DND-41 (cell line): ENCODE measurements around the gene RASSF6.
A peak's percentile ranks its signal among the peaks of the same experiment; 100 is the strongest.

ENCODE experiments used
- ATAC-seq: fragments of 200-7000 bp; cut with Tn5 transposase; 3 replicates; pipeline ENCODE4 v1.9.1; 2021; ENCODE audit warnings: low read depth; ENCODE audit not compliant: insufficient read depth
- DNase-seq: peaks from one replicate; pipeline ENCODE4 v3.0.0-alpha.2; 2020
- H2AFZ ChIP-seq: 2 replicates; pipeline ENCODE4 v1.6.0; 2012; ENCODE audit warnings: low read depth, low read length
- H3K27ac ChIP-seq: 2 replicates; pipeline ENCODE4 v1.5.1; 2012; ENCODE audit warnings: low read length, inconsistent platforms
- H3K27me3 ChIP-seq: fragments of 200-600 bp; sonication (generic); 2 replicates; pipeline ENCODE4 v1.6.0; 2012; ENCODE audit warnings: low read length, mild to moderate bottlenecking, inconsistent platforms; ENCODE audit not compliant: insufficient read depth, poor library complexity
- H3K36me3 ChIP-seq: 2 replicates; pipeline ENCODE4 v1.5.1; 2012; ENCODE audit warnings: low read length, inconsistent platforms; ENCODE audit not compliant: insufficient read depth
- H3K4me1 ChIP-seq: 2 replicates; pipeline ENCODE4 v1.5.1; 2012; ENCODE audit warnings: mild to moderate bottlenecking, low read length; ENCODE audit not compliant: insufficient read depth
- H3K4me2 ChIP-seq: 2 replicates; pipeline ENCODE4 v1.6.0; 2012; ENCODE audit warnings: mild to moderate bottlenecking, moderate library complexity, low read length, inconsistent platforms; ENCODE audit not compliant: insufficient read depth
- H3K4me3 ChIP-seq, 2 experiments: fragments of 200-600 bp in 1 of 2; shearing (Covaris generic) in 1 of 2; 2 replicates each; pipeline ENCODE4 v1.5.1; 2012 to 2016; ENCODE audit warnings: inconsistent platforms in 2 of 2, low read length in 2 of 2, mild to moderate bottlenecking in 2 of 2, low read depth in 1 of 2, moderate library complexity in 1 of 2
- H3K79me2 ChIP-seq: 2 replicates; pipeline ENCODE4 v1.6.0; 2012; ENCODE audit warnings: low read length, inconsistent platforms; ENCODE audit not compliant: insufficient read depth
- H3K9ac ChIP-seq: 2 replicates; pipeline ENCODE4 v1.6.0; 2012; ENCODE audit warnings: low read depth, mild to moderate bottlenecking, inconsistent platforms, low read length, moderate library complexity
- H3K9me3 ChIP-seq: 2 replicates; pipeline ENCODE4 v1.5.1; 2012; ENCODE audit warnings: low read length, moderate library complexity, mild to moderate bottlenecking, inconsistent platforms; ENCODE audit not compliant: insufficient read depth, severe bottlenecking
- H4K20me1 ChIP-seq: 2 replicates; pipeline ENCODE4 v1.6.0; 2012; ENCODE audit warnings: low read length; ENCODE audit not compliant: insufficient read depth
- CTCF ChIP-seq: IDR thresholded peaks from 2 replicates; pipeline ENCODE4 v1.5.1; 2012; ENCODE audit warnings: borderline replicate concordance, low read length, moderate library complexity, mild to moderate bottlenecking; ENCODE audit not compliant: poor library complexity, severe bottlenecking; ENCODE audit errors: extremely low read depth
- EZH2 ChIP-seq: IDR thresholded peaks from 3 replicates; pipeline ENCODE4 v1.6.1; 2012; ENCODE audit warnings: borderline replicate concordance, low read depth, mild to moderate bottlenecking, moderate library complexity, low read length, inconsistent platforms; ENCODE audit not compliant: severe bottlenecking

Gene RASSF6

GRCh38 chr4:73586040-73586439 is 34.2 kb downstream of the RASSF6 start:
- Histone ChIP-seq H3K9ac (no peak overlapping the region), H3K36me3 (no peaks in the 10 kb centered on the region), H4K20me1 (no peaks in the 10 kb centered on the region), H3K4me2 (no peak overlapping the region), H3K27me3 (no peaks in the 10 kb centered on the region), H3K4me1 (peaks cover 13% of the 10 kb centered on the region), H2AFZ (no peak overlapping the region), H3K79me2 (no peaks in the 10 kb centered on the region), H3K9me3 (no peaks in the 10 kb centered on the region), H3K4me3 (no peak overlapping the region), H3K27ac (no peak overlapping the region)
- no peak for ATAC-seq
- no peak for TF ChIP-seq EZH2
- TF ChIP-seq CTCF = no peak
- DNase-seq = no peak

GRCh38 chr4:73585345-73585744 is 34.9 kb downstream of the RASSF6 start:
- TF ChIP-seq CTCF (no peak), EZH2 (no peak)
- ATAC-seq = no peak

GRCh38 chr4:73583666-73584065 is 36.6 kb downstream of the RASSF6 start:
- Histone ChIP-seq H3K79me2 (no peaks in the 10 kb centered on the region), H3K27ac (no peak overlapping the region), H3K9ac (no peak overlapping the region), H3K4me3 (no peak overlapping the region), H3K4me2 (no peak overlapping the region), H3K27me3 (no peaks in the 10 kb centered on the region), H3K4me1 (no peaks in the 10 kb centered on the region), H3K36me3 (no peaks in the 10 kb centered on the region), H4K20me1 (no peaks in the 10 kb centered on the region), H2AFZ (no peak overlapping the region), H3K9me3 (no peaks in the 10 kb centered on the region)
- DNase-seq = no peak
- no peak for TF ChIP-seq EZH2
- no peak for ATAC-seq

More at GRCh38 chr4:73585345-73585744, 34.9 kb downstream of the RASSF6 start:
- Histone ChIP-seq H3K4me1 (peaks cover 6% of the 10 kb centered on the region), H2AFZ (no peak overlapping the region), H3K27me3 (no peaks in the 10 kb centered on the region), H3K4me3 (no peak overlapping the region), H3K27ac (no peak overlapping the region), H4K20me1 (no peaks in the 10 kb centered on the region), H3K9ac (no peak overlapping the region), H3K79me2 (no peaks in the 10 kb centered on the region), H3K36me3 (no peaks in the 10 kb centered on the region), H3K9me3 (no peaks in the 10 kb centered on the region), H3K4me2 (no peak overlapping the region)
- no peak for DNase-seq

- no peaks in the 10 kb centered on the region for H3K36me3 ChIP-seq
- peaks cover 27% of the 10 kb centered on the region for H3K4me1 ChIP-seq
- H3K27ac ChIP-seq = no peak overlapping the region
- H4K20me1 ChIP-seq = no peaks in the 10 kb centered on the region
- H3K79me2 ChIP-seq = no peaks in the 10 kb centered on the region
- no peak overlapping the region for H3K9ac ChIP-seq
- H3K4me2 ChIP-seq = no peak overlapping the region
- no peaks in the 10 kb centered on the region for H3K9me3 ChIP-seq
- DNase-seq = no peak
- no peak overlapping the region for H3K4me3 ChIP-seq
- TF ChIP-seq EZH2 = no peak
- no peak for TF ChIP-seq CTCF
- ATAC-seq = no peak
- H3K27me3 ChIP-seq = no peaks in the 10 kb centered on the region
- H2AFZ ChIP-seq = peak overlapping the region; percentile 47; the same call in 1 of the 2 replicates
Observed at GRCh38 chr4:73577371-73577770, 42.9 kb downstream of the RASSF6 start.
